ENCODE measurements around the gene PPP1R18. TPM values are rescaled to one million over a fixed set of nuclear protein-coding genes. Genes with fewer than 3 reads are reported as not detected.

PPP1R18 gene
- total and polyA plus RNA-seq, 5 donors from 2014 or later: 110 to 164 (median 123) TPM

GRCh38 chr6:30689022-30689865 lies 2.8 kb upstream of the PPP1R18 start:
- H3K27me3 ChIP-seq (ENCODE audit: control insufficient read depth, insufficient read depth, low read length): no peaks in the 10 kb centered on the region
- peaks cover 0 to 5% (median 0%) of the 10 kb centered on the region in 7 donors for H3K9me3 Mint-ChIP-seq
- ATAC-seq (ENCODE audit: low read depth in 2 of 2): no peak
- peaks cover 11% of the 10 kb centered on the region for H3K36me3 Mint-ChIP-seq
- H3K9me3 ChIP-seq (ENCODE audit: control insufficient read depth in 2 of 2, low read length in 2 of 2): no peaks in the 10 kb centered on the region
- peak overlapping the region; percentile 47 for H3K27ac ChIP-seq (ENCODE audit: insufficient read depth, low read length, poor library complexity, severe bottlenecking)
- no peaks in the 10 kb centered on the region for H3K27me3 Mint-ChIP-seq
- H3K4me3 Mint-ChIP-seq: peak overlapping the region; percentile 95 to 100 (median 96)
- peak in 1 of 3 donors; percentile 36 for DNase-seq
- H3K36me3 ChIP-seq (ENCODE audit: control insufficient read depth, insufficient read depth, low read length): no peaks in the 10 kb centered on the region
- H3K4me3 ChIP-seq (ENCODE audit: low read depth, low read length): peak overlapping the region; percentile 78
- H3K4me1 ChIP-seq (ENCODE audit: control insufficient read depth, insufficient read depth, low read length, poor library complexity, severe bottlenecking): peaks cover 52% of the 10 kb centered on the region
- peak overlapping the region; percentile 92 to 98 (median 97) for H3K27ac Mint-ChIP-seq
- peaks cover 11 to 49% (median 36%) of the 10 kb centered on the region in 4 donors for H3K4me1 Mint-ChIP-seq

- no peaks in the 10 kb centered on the region for H3K27me3 Mint-ChIP-seq
- H3K36me3 Mint-ChIP-seq: peaks cover 15% of the 10 kb centered on the region
- H3K27me3 ChIP-seq (ENCODE audit: control insufficient read depth, insufficient read depth, low read length): no peaks in the 10 kb centered on the region
- no peak for ATAC-seq (ENCODE audit: low read depth in 2 of 2)
- H3K4me3 ChIP-seq (ENCODE audit: low read depth, low read length): peak overlapping the region; percentile 47
- no peak for DNase-seq
- peaks cover 0 to 6% (median 0%) of the 10 kb centered on the region in 7 donors for H3K9me3 Mint-ChIP-seq
- H3K36me3 ChIP-seq (ENCODE audit: control insufficient read depth, insufficient read depth, low read length): no peaks in the 10 kb centered on the region
- H3K27ac Mint-ChIP-seq: peak overlapping the region; percentile 92 to 98 (median 97)
- H3K9me3 ChIP-seq (ENCODE audit: control insufficient read depth in 2 of 2, low read length in 2 of 2): no peaks in the 10 kb centered on the region
- peaks cover 52% of the 10 kb centered on the region for H3K4me1 ChIP-seq (ENCODE audit: control insufficient read depth, insufficient read depth, low read length, poor library complexity, severe bottlenecking)
- H3K4me3 Mint-ChIP-seq: peak overlapping the region; percentile 95 to 100 (median 96)
- peak overlapping the region; percentile 96 for H3K27ac ChIP-seq (ENCODE audit: insufficient read depth, low read length, poor library complexity, severe bottlenecking)
- H3K4me1 Mint-ChIP-seq: peaks cover 11 to 49% (median 36%) of the 10 kb centered on the region in 4 donors
Measured at GRCh38 chr6:30688569-30688968, 2.1 kb upstream of the PPP1R18 start.

- H3K4me3 Mint-ChIP-seq: peak overlapping the region; percentile 95 to 100 (median 96)
- DNase-seq: no peak
- no peak for ATAC-seq (ENCODE audit: low read depth in 2 of 2)
- peak overlapping the region; percentile 96 for H3K27ac ChIP-seq (ENCODE audit: insufficient read depth, low read length, poor library complexity, severe bottlenecking)
- H3K4me1 ChIP-seq (ENCODE audit: control insufficient read depth, insufficient read depth, low read length, poor library complexity, severe bottlenecking): peaks cover 59% of the 10 kb centered on the region
- peaks cover 1% of the 10 kb centered on the region for H3K27me3 Mint-ChIP-seq
- H3K27me3 ChIP-seq (ENCODE audit: control insufficient read depth, insufficient read depth, low read length): no peaks in the 10 kb centered on the region
- H3K36me3 ChIP-seq (ENCODE audit: control insufficient read depth, insufficient read depth, low read length): no peaks in the 10 kb centered on the region
- H3K4me1 Mint-ChIP-seq: peaks cover 11 to 49% (median 36%) of the 10 kb centered on the region in 4 donors
- peaks cover 0 to 6% (median 0%) of the 10 kb centered on the region in 7 donors for H3K9me3 Mint-ChIP-seq
- no peaks in the 10 kb centered on the region for H3K9me3 ChIP-seq (ENCODE audit: control insufficient read depth in 2 of 2, low read length in 2 of 2)
- H3K27ac Mint-ChIP-seq: peak overlapping the region; percentile 92 to 98 (median 97)
- H3K4me3 ChIP-seq (ENCODE audit: low read depth, low read length): peak overlapping the region; percentile 47
- peaks cover 19% of the 10 kb centered on the region for H3K36me3 Mint-ChIP-seq
Measured at GRCh38 chr6:30687659-30688431, 1.4 kb upstream of the PPP1R18 start.

GRCh38 chr6:30686908-30687658 lies 638 bp upstream of the PPP1R18 start:
- Histone ChIP-seq H3K27me3 (ENCODE audit: control insufficient read depth, insufficient read depth, low read length) (no peaks in the 10 kb centered on the region), H3K4me3 (ENCODE audit: low read depth, low read length) (peak overlapping the region; percentile 26), H3K4me1 (ENCODE audit: control insufficient read depth, insufficient read depth, low read length, poor library complexity, severe bottlenecking) (peaks cover 67% of the 10 kb centered on the region), H3K36me3 (ENCODE audit: control insufficient read depth, insufficient read depth, low read length) (no peaks in the 10 kb centered on the region), H3K27ac (ENCODE audit: insufficient read depth, low read length, poor library complexity, severe bottlenecking) (peak overlapping the region; percentile 96), H3K9me3 (ENCODE audit: control insufficient read depth in 2 of 2, low read length in 2 of 2) (no peaks in the 10 kb centered on the region)
- peaks cover 5% of the 10 kb centered on the region for H3K27me3 Mint-ChIP-seq
- H3K4me1 Mint-ChIP-seq: peaks cover 11 to 47% (median 33%) of the 10 kb centered on the region in 4 donors
- DNase-seq (peak; percentile 45 to 88 (median 82)), ATAC-seq (ENCODE audit: low read depth in 2 of 2) (peak; percentile 8 to 12)
- H3K27ac Mint-ChIP-seq: peak overlapping the region; percentile 92 to 98 (median 97)
- H3K9me3 Mint-ChIP-seq: peaks cover 0 to 6% (median 0%) of the 10 kb centered on the region in 7 donors
- H3K36me3 Mint-ChIP-seq: peaks cover 25% of the 10 kb centered on the region
- peak overlapping the region; percentile 95 to 100 (median 96) for H3K4me3 Mint-ChIP-seq

GRCh38 chr6:30685157-30686008 lies 1.1 kb downstream of the PPP1R18 start:
- Histone ChIP-seq H3K27ac (ENCODE audit: insufficient read depth, low read length, poor library complexity, severe bottlenecking) (peak overlapping the region; percentile 96), H3K4me1 (ENCODE audit: control insufficient read depth, insufficient read depth, low read length, poor library complexity, severe bottlenecking) (peaks cover 73% of the 10 kb centered on the region), H3K36me3 (ENCODE audit: control insufficient read depth, insufficient read depth, low read length) (no peaks in the 10 kb centered on the region), H3K4me3 (ENCODE audit: low read depth, low read length) (peak overlapping the region; percentile 97), H3K27me3 (ENCODE audit: control insufficient read depth, insufficient read depth, low read length) (no peaks in the 10 kb centered on the region), H3K9me3 (ENCODE audit: control insufficient read depth in 2 of 2, low read length in 2 of 2) (no peaks in the 10 kb centered on the region)
- peaks cover 0 to 6% (median 0%) of the 10 kb centered on the region in 7 donors for H3K9me3 Mint-ChIP-seq
- DNase-seq: peak in 1 of 3 donors; percentile 41
- peaks cover 9 to 48% (median 24%) of the 10 kb centered on the region in 4 donors for H3K4me1 Mint-ChIP-seq
- peaks cover 5% of the 10 kb centered on the region for H3K27me3 Mint-ChIP-seq
- H3K27ac Mint-ChIP-seq: peak overlapping the region; percentile 98 to 99 (median 98)
- H3K4me3 Mint-ChIP-seq: peak overlapping the region; percentile 95 to 100 (median 96)
- peaks cover 36% of the 10 kb centered on the region for H3K36me3 Mint-ChIP-seq
- no peak for ATAC-seq (ENCODE audit: low read depth in 2 of 2)

- Histone ChIP-seq H3K27me3 (ENCODE audit: control insufficient read depth, insufficient read depth, low read length) (no peaks in the 10 kb centered on the region), H3K36me3 (ENCODE audit: control insufficient read depth, insufficient read depth, low read length) (peaks cover 5% of the 10 kb centered on the region), H3K27ac (ENCODE audit: insufficient read depth, low read length, poor library complexity, severe bottlenecking) (peak overlapping the region; percentile 96), H3K4me3 (ENCODE audit: low read depth, low read length) (peak overlapping the region; percentile 97), H3K9me3 (ENCODE audit: control insufficient read depth in 2 of 2, low read length in 2 of 2) (no peaks in the 10 kb centered on the region), H3K4me1 (ENCODE audit: control insufficient read depth, insufficient read depth, low read length, poor library complexity, severe bottlenecking) (peaks cover 73% of the 10 kb centered on the region)
- ATAC-seq (ENCODE audit: low read depth in 2 of 2) (no peak), DNase-seq (peak; percentile 36 to 80 (median 41))
- peak overlapping the region; percentile 98 to 99 (median 98) for H3K27ac Mint-ChIP-seq
- H3K27me3 Mint-ChIP-seq: peaks cover 5% of the 10 kb centered on the region
- H3K9me3 Mint-ChIP-seq: peaks cover 0 to 6% (median 0%) of the 10 kb centered on the region in 7 donors
- peak overlapping the region; percentile 95 to 100 (median 96) for H3K4me3 Mint-ChIP-seq
- H3K36me3 Mint-ChIP-seq: peaks cover 40% of the 10 kb centered on the region
- H3K4me1 Mint-ChIP-seq: peaks cover 5 to 48% (median 21%) of the 10 kb centered on the region in 4 donors
Measured at GRCh38 chr6:30684386-30685156, 1.9 kb downstream of the PPP1R18 start.

Measured in CD4-positive, CD25-positive, alpha-beta regulatory T cell (primary cell).